ENCODE results near the gene DTX3L. TPM values are rescaled to one million over a fixed set of nuclear protein-coding genes. Genes with fewer than 3 reads are reported as not detected.
"Not testable (repeated sequence)": the region's sequence is repeated elsewhere in the genome, so short reads cannot be mapped to it uniquely, and the experiment has no call there.

Gene DTX3L
- total RNA-seq, 1 donor from 2014 or later: 17.3 TPM

- TF ChIP-seq, protein P1, sequence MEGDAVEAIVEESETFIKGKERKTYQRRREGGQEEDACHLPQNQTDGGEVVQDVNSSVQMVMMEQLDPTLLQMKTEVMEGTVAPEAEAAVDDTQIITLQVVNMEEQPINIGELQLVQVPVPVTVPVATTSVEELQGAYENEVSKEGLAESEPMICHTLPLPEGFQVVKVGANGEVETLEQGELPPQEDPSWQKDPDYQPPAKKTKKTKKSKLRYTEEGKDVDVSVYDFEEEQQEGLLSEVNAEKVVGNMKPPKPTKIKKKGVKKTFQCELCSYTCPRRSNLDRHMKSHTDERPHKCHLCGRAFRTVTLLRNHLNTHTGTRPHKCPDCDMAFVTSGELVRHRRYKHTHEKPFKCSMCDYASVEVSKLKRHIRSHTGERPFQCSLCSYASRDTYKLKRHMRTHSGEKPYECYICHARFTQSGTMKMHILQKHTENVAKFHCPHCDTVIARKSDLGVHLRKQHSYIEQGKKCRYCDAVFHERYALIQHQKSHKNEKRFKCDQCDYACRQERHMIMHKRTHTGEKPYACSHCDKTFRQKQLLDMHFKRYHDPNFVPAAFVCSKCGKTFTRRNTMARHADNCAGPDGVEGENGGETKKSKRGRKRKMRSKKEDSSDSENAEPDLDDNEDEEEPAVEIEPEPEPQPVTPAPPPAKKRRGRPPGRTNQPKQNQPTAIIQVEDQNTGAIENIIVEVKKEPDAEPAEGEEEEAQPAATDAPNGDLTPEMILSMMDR (conservative IDR thresholded peaks at IDR 0.05): no peak
- Mint-ChIP-seq H3K27me3 (peaks cover 4% of the 10 kb centered on the region), H3K4me1 (ENCODE audit: unreplicated experiment) (peaks cover 12% of the 10 kb centered on the region), H3K9me3 (no peaks in the 10 kb centered on the region), H3K4me3 (no peak overlapping the region), H3K36me3 (no peaks in the 10 kb centered on the region), H3K27ac (no peak overlapping the region)
- DNase-seq (ENCODE audit: extremely low spot score, unreplicated experiment): no peak
Observed at GRCh38 chr3:122559906-122560305, 4.2 kb upstream of the DTX3L start.

DNA sequence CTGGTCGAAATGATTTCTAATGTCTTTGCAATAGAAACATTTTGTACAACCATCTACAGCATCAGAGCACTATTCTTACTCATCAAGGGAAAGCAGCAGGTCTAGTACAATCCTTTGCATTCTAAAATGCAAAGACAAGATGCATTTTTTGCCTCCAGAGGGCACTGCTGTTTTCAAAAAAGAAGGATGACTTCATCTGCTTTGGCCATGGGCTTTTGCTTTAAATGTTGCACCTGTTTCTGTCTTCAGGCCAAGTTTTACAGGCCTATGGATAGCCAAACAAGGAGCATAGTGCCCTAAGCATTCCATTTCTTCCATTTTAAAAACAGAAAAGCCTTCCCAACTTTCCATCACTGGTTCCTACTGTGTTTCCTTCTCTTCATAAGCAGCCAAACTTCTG, 3.5 kb upstream of the DTX3L start:
- H3K9me3 Mint-ChIP-seq: no peaks in the 10 kb centered on the region
- peaks cover 4% of the 10 kb centered on the region for H3K27me3 Mint-ChIP-seq
- peak overlapping the region; percentile 17 for H3K27ac Mint-ChIP-seq
- H3K36me3 Mint-ChIP-seq: no peaks in the 10 kb centered on the region
- TF ChIP-seq, protein P1 (conservative IDR thresholded peaks at IDR 0.05): peak; percentile 73
- DNase-seq (ENCODE audit: extremely low spot score, unreplicated experiment): no peak
- H3K4me1 Mint-ChIP-seq (ENCODE audit: unreplicated experiment): peaks cover 10% of the 10 kb centered on the region
- peak overlapping the region; percentile 35 for H3K4me3 Mint-ChIP-seq

GRCh38 chr3:122562923-122563716, 1.0 kb upstream of the DTX3L start:
- H3K27me3 Mint-ChIP-seq: peaks cover 4% of the 10 kb centered on the region
- peaks cover 10% of the 10 kb centered on the region for H3K4me1 Mint-ChIP-seq (ENCODE audit: unreplicated experiment)
- H3K4me3 Mint-ChIP-seq: peak overlapping the region; percentile 86
- peak overlapping the region; percentile 80 for H3K27ac Mint-ChIP-seq
- H3K9me3 Mint-ChIP-seq: no peaks in the 10 kb centered on the region
- TF ChIP-seq, protein P1 (conservative IDR thresholded peaks at IDR 0.05): no peak
- no peak for DNase-seq (ENCODE audit: extremely low spot score, unreplicated experiment)
- peaks cover 4% of the 10 kb centered on the region for H3K36me3 Mint-ChIP-seq

- H3K4me3 Mint-ChIP-seq: peak overlapping the region; percentile 86
- no peaks in the 10 kb centered on the region for H3K9me3 Mint-ChIP-seq
- H3K4me1 Mint-ChIP-seq (ENCODE audit: unreplicated experiment): peaks cover 10% of the 10 kb centered on the region
- peak overlapping the region; percentile 80 for H3K27ac Mint-ChIP-seq
- peaks cover 4% of the 10 kb centered on the region for H3K36me3 Mint-ChIP-seq
- TF ChIP-seq, protein P1 (conservative IDR thresholded peaks at IDR 0.05): no peak
- DNase-seq (ENCODE audit: extremely low spot score, unreplicated experiment): no peak
- H3K27me3 Mint-ChIP-seq: peaks cover 4% of the 10 kb centered on the region
Observed at GRCh38 chr3:122563717-122564025, 467 bp upstream of the DTX3L start.

- not testable (repeated sequence) for H3K4me3 Mint-ChIP-seq; H3K9me3 Mint-ChIP-seq; H3K27me3 Mint-ChIP-seq; H3K27ac Mint-ChIP-seq; DNase-seq (ENCODE audit: extremely low spot score, unreplicated experiment)
- peaks cover 19% of the 10 kb centered on the region for H3K36me3 Mint-ChIP-seq
- H3K4me1 Mint-ChIP-seq (ENCODE audit: unreplicated experiment): peaks cover 14% of the 10 kb centered on the region
Observed at GRCh38 chr3:122568131-122568530, 4.0 kb downstream of the DTX3L start.

DNA sequence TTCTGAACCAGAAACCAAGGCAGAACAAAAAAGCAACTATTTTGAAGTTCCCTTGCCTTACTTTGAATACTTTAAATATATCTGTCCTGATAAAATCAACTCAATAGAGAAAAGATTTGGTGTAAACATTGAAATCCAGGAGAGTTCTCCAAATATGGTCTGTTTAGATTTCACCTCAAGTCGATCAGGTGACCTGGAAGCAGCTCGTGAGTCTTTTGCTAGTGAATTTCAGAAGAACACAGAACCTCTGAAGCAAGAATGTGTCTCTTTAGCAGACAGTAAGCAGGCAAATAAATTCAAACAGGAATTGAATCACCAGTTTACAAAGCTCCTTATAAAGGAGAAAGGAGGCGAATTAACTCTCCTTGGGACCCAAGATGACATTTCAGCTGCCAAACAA, 4.6 kb downstream of the DTX3L start:
- Mint-ChIP-seq H3K27me3 (peaks cover under 1% of the 10 kb centered on the region), H3K27ac (no peak overlapping the region)

More for the DNA sequence above, 4.6 kb downstream of the DTX3L start:
- Mint-ChIP-seq H3K4me1 (ENCODE audit: unreplicated experiment) (peaks cover 11% of the 10 kb centered on the region), H3K4me3 (no peak overlapping the region), H3K9me3 (no peaks in the 10 kb centered on the region), H3K36me3 (peaks cover 19% of the 10 kb centered on the region)
- TF ChIP-seq, protein P1 (conservative IDR thresholded peaks at IDR 0.05): no peak
- DNase-seq (ENCODE audit: extremely low spot score, unreplicated experiment): no peak

All from type B pancreatic cell (in vitro differentiated cells).